GM12878 (cell line): ENCODE results near the gene VASP. TPM values are rescaled to one million over a fixed set of nuclear protein-coding genes. Genes with fewer than 3 reads are reported as not detected.

ENCODE experiments used
- ATAC-seq: fragments of 200-7000 bp; cut with Tn5 transposase; 3 replicates; pipeline ENCODE4 v1.9.1; 2020; ENCODE audit warnings: mild to moderate bottlenecking, moderate library complexity
- BruUV-seq: library from RNA; stranded (reverse); fragments of 400-500 nt; replicated peaks from 2 replicates; lab custom pipeline; 2021; lab: Mats Ljungman, UMichigan
- CTCF ChIA-PET: fragments of 300-600 bp; sonication (Branson Sonifier 250); formaldehyde crosslinking; extraction: SDS; loops from one replicate; lab custom pipeline; 2021; ENCODE audit warnings: inconsistent platforms; lab: Yijun Ruan, JAX
- POLR2A ChIA-PET: fragments of 350-600 bp; formaldehyde crosslinking; extraction: SDS; loops from one replicate; lab custom pipeline; 2021; ENCODE audit warnings: inconsistent platforms; lab: Charles Lee
- RAD21 ChIA-PET: fragments of 300-600 bp; sonication (Branson Sonifier 250); formaldehyde crosslinking; loops from one replicate; lab custom pipeline; 2023; ENCODE audit warnings: antibody characterized with exemption; ENCODE audit not compliant: unreplicated experiment; lab: Charles Lee
- SMC1A ChIA-PET: fragments of 300-600 bp; sonication (Branson Sonifier 250); formaldehyde crosslinking; loops from one replicate; lab custom pipeline; 2023; ENCODE audit not compliant: unreplicated experiment, uncharacterized antibody; lab: Charles Lee
- DNase-seq: peaks from one replicate; pipeline ENCODE4 v3.0.0-alpha.2; 2011; ENCODE audit warnings: low read depth, low spot score
- FAIRE-seq: peaks from 3 replicates; lab custom pipeline; 2011; peaks lifted over from hg19 to GRCh38; lab: Jason Lieb, UNC
- H2AFZ ChIP-seq: 2 replicates; pipeline ENCODE4 v1.6.0; 2011; ENCODE audit warnings: low read depth, low read length, control low read depth; ENCODE audit not compliant: control insufficient read depth
- H3K27ac ChIP-seq: 2 replicates; pipeline ENCODE4 v1.5.1; 2011; ENCODE audit warnings: control low read depth; ENCODE audit not compliant: control insufficient read depth, insufficient read depth
- H3K27me3 ChIP-seq, 2 experiments: replicated peaks in 1 of 2; 2 replicates each; pipeline versions ENCODE4 v1.6.0 to v1.6.1; 2011; ENCODE audit warnings: low read length in 1 of 2; ENCODE audit not compliant: control insufficient read depth in 2 of 2, insufficient read depth in 2 of 2
- H3K36me3 ChIP-seq, 2 experiments: 2 replicates each; pipeline ENCODE4 v1.5.1; 2011; ENCODE audit warnings: low read length in 1 of 2; ENCODE audit not compliant: control insufficient read depth in 2 of 2, insufficient read depth in 2 of 2
- H3K4me1 ChIP-seq: 2 replicates; pipeline ENCODE4 v1.6.1; 2011; ENCODE audit warnings: mild to moderate bottlenecking, low read length, moderate library complexity, mixed read lengths; ENCODE audit not compliant: control insufficient read depth, insufficient read depth
- H3K4me2 ChIP-seq: 2 replicates; pipeline ENCODE4 v1.6.0; 2011; ENCODE audit warnings: control low read depth; ENCODE audit not compliant: control insufficient read depth, insufficient read depth
- H3K4me3 ChIP-seq: fragments of 200-600 bp; sonication (generic); 2 replicates; pipeline ENCODE4 v1.5.1; 2016
- H3K79me2 ChIP-seq: 2 replicates; pipeline ENCODE4 v1.6.0; 2011; ENCODE audit warnings: low read length; ENCODE audit not compliant: control insufficient read depth, insufficient read depth
- H3K9ac ChIP-seq: 2 replicates; pipeline ENCODE4 v1.8.0; 2011; ENCODE audit warnings: low read length, control low read depth, mixed read lengths; ENCODE audit not compliant: control insufficient read depth, insufficient read depth
- H3K9me3 ChIP-seq: replicated peaks from 3 replicates; pipeline ENCODE4 v1.5.1; 2011; ENCODE audit warnings: mild to moderate bottlenecking, low read length; ENCODE audit not compliant: control insufficient read depth, insufficient read depth
- H4K20me1 ChIP-seq: 2 replicates; pipeline ENCODE4 v1.6.0; 2011; ENCODE audit not compliant: control insufficient read depth, insufficient read depth
- MYC ChIP-seq: IDR thresholded peaks from 2 replicates; pipeline ENCODE4 v1.6.1; 2011; ENCODE audit warnings: mild to moderate bottlenecking, low read length, moderate library complexity, inconsistent platforms; ENCODE audit not compliant: insufficient read depth, insufficient replicate concordance, insufficient read length, severe bottlenecking
- PML ChIP-seq: IDR thresholded peaks from 2 replicates; pipeline ENCODE4 v1.6.1; 2012; ENCODE audit warnings: low read length, inconsistent platforms
- RCOR1 ChIP-seq: conservative IDR thresholded peaks from 2 replicates; pipeline ENCODE4 v1.6.1; 2012; ENCODE audit warnings: low read depth, low read length, improper control_type of control experiment
- RELA ChIP-seq: fragments of 450-650 bp; IDR thresholded peaks from 2 replicates; pipeline ENCODE4 v1.8.0; 2014; ENCODE audit warnings: borderline replicate concordance; ENCODE audit not compliant: partially characterized antibody
- SIN3A ChIP-seq: IDR thresholded peaks from 2 replicates; pipeline ENCODE4 v1.6.1; 2012; ENCODE audit warnings: low read depth, low read length, improper control_type of control experiment
- YBX1 ChIP-seq: fragments of 450-650 bp; IDR thresholded peaks from 2 replicates; pipeline ENCODE4 v1.6.1; 2016; ENCODE audit warnings: antibody characterized with exemption
- WGBS: methylation state at CpG from one replicate; pipeline ENCODE4 v1.1.6; 2016; ENCODE audit warnings: low lambda C conversion rate; ENCODE audit not compliant: insufficient replicate concordance, insufficient coverage; ENCODE audit errors: missing lambda C conversion rate; 5-methylcytosine and 5-hydroxymethylcytosine counted together
- in situ Hi-C: fragments of 300-500 bp; cut with MboI; formaldehyde crosslinking; loops from 9 replicates; pipeline ENCODE4 v1.14.3; 2018; ENCODE audit warnings: mixed read lengths
- intact Hi-C: fragments of 100-400 bp; cut with micrococcal nuclease; formaldehyde crosslinking; loops from one replicate; pipeline ENCODE4 v1.14.2; 2022; ENCODE audit not compliant: unreplicated experiment
- polyA plus RNA-seq, 11 experiments: library from polyadenylated mRNA; depleted of rRNA in 4 of 11; unstranded in 6 of 11; stranded (reverse) in 5 of 11; fragments of >200 nt; fragmentation: Nextera tagmentation in 4 of 11; fragmentation: Illumina TruSeq in 1 of 11; extraction: Ambion mirVana in 4 of 11; extraction: Trizol in 1 of 11; gene quantifications; 1 replicate in 1 of 11; 2 replicates in 10 of 11; pipeline versions ENCODE4 v1.2.1 to v1.2.3, GENCODE V29; 2011 to 2016; ENCODE audit warnings: inconsistent platforms in 2 of 11, missing spikeins in 2 of 11, low read depth in 1 of 11
- total RNA-seq, 4 experiments: library from RNA; depleted of rRNA in 3 of 4; stranded (reverse); fragments of >200 nt in 3 of 4; fragmentation: Illumina TruSeq in 1 of 4; extraction: Trizol in 1 of 4; gene quantifications; 2 replicates each; pipeline versions ENCODE4 v1.2.1 to v1.2.3, GENCODE V29; 2013 to 2021
- TF ChIP-seq, protein P1 (sequence below): IDR thresholded peaks from 2 replicates; pipeline ENCODE4 v1.6.1; 2012; ENCODE audit warnings: low read depth, low read length, improper control_type of control experiment
- TF ChIP-seq, protein P2 (sequence below): IDR thresholded peaks from 2 replicates; pipeline ENCODE4 v1.6.1; 2012; ENCODE audit warnings: mild to moderate bottlenecking, low read depth, low read length
- TF ChIP-seq, protein P3 (sequence below): fragments of 450-650 bp; IDR thresholded peaks from 2 replicates; pipeline ENCODE4 v1.6.1; 2018; ENCODE audit warnings: mild to moderate bottlenecking, low read depth, moderate library complexity; ENCODE audit not compliant: partially characterized antibody
- TF ChIP-seq, protein P4 (sequence below): IDR thresholded peaks from 2 replicates; pipeline ENCODE4 v1.6.1; 2011; ENCODE audit warnings: borderline replicate concordance, low read depth, mild to moderate bottlenecking, moderate library complexity, mixed read lengths, low read length; ENCODE audit not compliant: insufficient read depth; ENCODE audit errors: extremely low read length
- TF ChIP-seq, protein P5 (sequence below): IDR thresholded peaks from 2 replicates; pipeline ENCODE4 v1.6.1; 2012; ENCODE audit warnings: low read depth, low read length, improper control_type of control experiment
- TF ChIP-seq, protein P6 (sequence below): IDR thresholded peaks from 2 replicates; pipeline ENCODE4 v1.6.1; 2011; ENCODE audit warnings: mild to moderate bottlenecking, low read depth, low read length, moderate library complexity; ENCODE audit not compliant: insufficient replicate concordance

The VASP gene
- total and polyA plus RNA-seq, 10 of the 15 experiments (the other 5 are each of a cell fraction or from before 2014, with no cell fraction given), result 19.5 to 298 (median 84.8) TPM

DNA sequence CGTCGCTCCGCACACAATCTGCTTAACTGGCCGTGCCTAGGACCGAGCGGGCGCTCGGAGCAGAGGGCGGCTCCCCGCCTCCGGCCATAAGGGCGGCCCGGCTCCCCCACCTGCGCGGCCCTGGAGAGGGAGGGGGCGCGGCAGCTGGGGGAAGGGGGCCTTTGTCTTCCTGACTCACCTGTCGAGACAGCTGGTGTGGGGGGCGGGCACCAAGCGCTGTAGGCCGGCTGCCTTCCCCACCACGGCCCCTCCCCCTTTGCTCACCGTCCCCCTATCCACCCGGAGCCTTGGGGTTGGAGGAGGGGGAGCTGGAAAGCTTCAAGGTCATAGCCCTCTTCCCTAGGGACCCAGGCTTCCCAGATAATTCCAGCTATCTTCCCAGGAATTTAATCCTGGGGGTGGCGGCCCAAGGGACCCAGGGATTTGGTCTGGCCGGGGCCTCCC is 1.2 kb downstream of the VASP start:
- Histone ChIP-seq H3K9me3 (no peaks in the 10 kb centered on the region; the same call in 2 of the 3 replicates), H3K36me3 (no peaks in the 10 kb centered on the region), H3K4me3 (peak overlapping the region; percentile 99), H3K27me3 (no peaks in the 10 kb centered on the region), H3K4me2 (peak overlapping the region; percentile 73), H3K9ac (peak overlapping the region; percentile 98), H2AFZ (no peak overlapping the region), H3K79me2 (peaks cover 68% of the 10 kb centered on the region), H3K27ac (peak overlapping the region; percentile 98), H3K4me1 (peaks cover 25% of the 10 kb centered on the region), H4K20me1 (no peaks in the 10 kb centered on the region)
- in situ Hi-C loops, result no loop called here
- POLR2A ChIA-PET, result interaction anchor here (0.5 to 1.9 kb wide), 6 partner anchors 21 to 1984 kb away, joined by 3 to 10 read pairs (median 6); no protein-coding TSS in a partner anchor
- ATAC-seq, result peak; percentile 38
- intact Hi-C loops, result loop anchor here (5.0 kb wide), 1 partner anchor 134 kb away; no protein-coding TSS in a partner anchor
- no TSS peak for BruUV-seq
- FAIRE-seq, result no peak
- no peak for DNase-seq
- SMC1A ChIA-PET, result interaction anchor here (1.1 kb wide), 1 partner anchor 131 kb away, joined by 4 read pairs; the partner anchor contains the start of gene EML2
- CTCF ChIA-PET, result interaction anchor here (0.8 to 1.0 kb wide), 5 partner anchors 10 to 134 kb away, joined by 3 to 6 read pairs (median 4); no protein-coding TSS in a partner anchor
- WGBS, result 0% methylated on average over 13 of the region's 26 CpGs
- RAD21 ChIA-PET, result interaction anchor here (0.6 to 1.7 kb wide), 5 partner anchors 30 to 385 kb away, joined by 3 to 5 read pairs (median 3); no protein-coding TSS in a partner anchor
- TF ChIP-seq, protein P1, sequence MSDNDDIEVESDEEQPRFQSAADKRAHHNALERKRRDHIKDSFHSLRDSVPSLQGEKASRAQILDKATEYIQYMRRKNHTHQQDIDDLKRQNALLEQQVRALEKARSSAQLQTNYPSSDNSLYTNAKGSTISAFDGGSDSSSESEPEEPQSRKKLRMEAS, result 0 out of 2 replicates have a peak, but pooled peaks have one; percentile 36
- TF ChIP-seq RCOR1 (no peak), PML (0 out of 2 replicates have a peak, but pooled peaks have one; percentile 20), SIN3A (no peak), RELA (no peak), MYC (no peak), YBX1 (no peak)
- TF ChIP-seq, protein P2, sequence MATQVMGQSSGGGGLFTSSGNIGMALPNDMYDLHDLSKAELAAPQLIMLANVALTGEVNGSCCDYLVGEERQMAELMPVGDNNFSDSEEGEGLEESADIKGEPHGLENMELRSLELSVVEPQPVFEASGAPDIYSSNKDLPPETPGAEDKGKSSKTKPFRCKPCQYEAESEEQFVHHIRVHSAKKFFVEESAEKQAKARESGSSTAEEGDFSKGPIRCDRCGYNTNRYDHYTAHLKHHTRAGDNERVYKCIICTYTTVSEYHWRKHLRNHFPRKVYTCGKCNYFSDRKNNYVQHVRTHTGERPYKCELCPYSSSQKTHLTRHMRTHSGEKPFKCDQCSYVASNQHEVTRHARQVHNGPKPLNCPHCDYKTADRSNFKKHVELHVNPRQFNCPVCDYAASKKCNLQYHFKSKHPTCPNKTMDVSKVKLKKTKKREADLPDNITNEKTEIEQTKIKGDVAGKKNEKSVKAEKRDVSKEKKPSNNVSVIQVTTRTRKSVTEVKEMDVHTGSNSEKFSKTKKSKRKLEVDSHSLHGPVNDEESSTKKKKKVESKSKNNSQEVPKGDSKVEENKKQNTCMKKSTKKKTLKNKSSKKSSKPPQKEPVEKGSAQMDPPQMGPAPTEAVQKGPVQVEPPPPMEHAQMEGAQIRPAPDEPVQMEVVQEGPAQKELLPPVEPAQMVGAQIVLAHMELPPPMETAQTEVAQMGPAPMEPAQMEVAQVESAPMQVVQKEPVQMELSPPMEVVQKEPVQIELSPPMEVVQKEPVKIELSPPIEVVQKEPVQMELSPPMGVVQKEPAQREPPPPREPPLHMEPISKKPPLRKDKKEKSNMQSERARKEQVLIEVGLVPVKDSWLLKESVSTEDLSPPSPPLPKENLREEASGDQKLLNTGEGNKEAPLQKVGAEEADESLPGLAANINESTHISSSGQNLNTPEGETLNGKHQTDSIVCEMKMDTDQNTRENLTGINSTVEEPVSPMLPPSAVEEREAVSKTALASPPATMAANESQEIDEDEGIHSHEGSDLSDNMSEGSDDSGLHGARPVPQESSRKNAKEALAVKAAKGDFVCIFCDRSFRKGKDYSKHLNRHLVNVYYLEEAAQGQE, result no peak
- TF ChIP-seq, protein P3, sequence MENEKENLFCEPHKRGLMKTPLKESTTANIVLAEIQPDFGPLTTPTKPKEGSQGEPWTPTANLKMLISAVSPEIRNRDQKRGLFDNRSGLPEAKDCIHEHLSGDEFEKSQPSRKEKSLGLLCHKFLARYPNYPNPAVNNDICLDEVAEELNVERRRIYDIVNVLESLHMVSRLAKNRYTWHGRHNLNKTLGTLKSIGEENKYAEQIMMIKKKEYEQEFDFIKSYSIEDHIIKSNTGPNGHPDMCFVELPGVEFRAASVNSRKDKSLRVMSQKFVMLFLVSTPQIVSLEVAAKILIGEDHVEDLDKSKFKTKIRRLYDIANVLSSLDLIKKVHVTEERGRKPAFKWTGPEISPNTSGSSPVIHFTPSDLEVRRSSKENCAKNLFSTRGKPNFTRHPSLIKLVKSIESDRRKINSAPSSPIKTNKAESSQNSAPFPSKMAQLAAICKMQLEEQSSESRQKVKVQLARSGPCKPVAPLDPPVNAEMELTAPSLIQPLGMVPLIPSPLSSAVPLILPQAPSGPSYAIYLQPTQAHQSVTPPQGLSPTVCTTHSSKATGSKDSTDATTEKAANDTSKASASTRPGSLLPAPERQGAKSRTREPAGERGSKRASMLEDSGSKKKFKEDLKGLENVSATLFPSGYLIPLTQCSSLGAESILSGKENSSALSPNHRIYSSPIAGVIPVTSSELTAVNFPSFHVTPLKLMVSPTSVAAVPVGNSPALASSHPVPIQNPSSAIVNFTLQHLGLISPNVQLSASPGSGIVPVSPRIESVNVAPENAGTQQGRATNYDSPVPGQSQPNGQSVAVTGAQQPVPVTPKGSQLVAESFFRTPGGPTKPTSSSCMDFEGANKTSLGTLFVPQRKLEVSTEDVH, result no peak
- TF ChIP-seq, protein P4, sequence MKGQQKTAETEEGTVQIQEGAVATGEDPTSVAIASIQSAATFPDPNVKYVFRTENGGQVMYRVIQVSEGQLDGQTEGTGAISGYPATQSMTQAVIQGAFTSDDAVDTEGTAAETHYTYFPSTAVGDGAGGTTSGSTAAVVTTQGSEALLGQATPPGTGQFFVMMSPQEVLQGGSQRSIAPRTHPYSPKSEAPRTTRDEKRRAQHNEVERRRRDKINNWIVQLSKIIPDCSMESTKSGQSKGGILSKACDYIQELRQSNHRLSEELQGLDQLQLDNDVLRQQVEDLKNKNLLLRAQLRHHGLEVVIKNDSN, result no peak
- TF ChIP-seq, protein P5, sequence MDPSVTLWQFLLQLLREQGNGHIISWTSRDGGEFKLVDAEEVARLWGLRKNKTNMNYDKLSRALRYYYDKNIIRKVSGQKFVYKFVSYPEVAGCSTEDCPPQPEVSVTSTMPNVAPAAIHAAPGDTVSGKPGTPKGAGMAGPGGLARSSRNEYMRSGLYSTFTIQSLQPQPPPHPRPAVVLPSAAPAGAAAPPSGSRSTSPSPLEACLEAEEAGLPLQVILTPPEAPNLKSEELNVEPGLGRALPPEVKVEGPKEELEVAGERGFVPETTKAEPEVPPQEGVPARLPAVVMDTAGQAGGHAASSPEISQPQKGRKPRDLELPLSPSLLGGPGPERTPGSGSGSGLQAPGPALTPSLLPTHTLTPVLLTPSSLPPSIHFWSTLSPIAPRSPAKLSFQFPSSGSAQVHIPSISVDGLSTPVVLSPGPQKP, result no peak
- TF ChIP-seq, protein P6, sequence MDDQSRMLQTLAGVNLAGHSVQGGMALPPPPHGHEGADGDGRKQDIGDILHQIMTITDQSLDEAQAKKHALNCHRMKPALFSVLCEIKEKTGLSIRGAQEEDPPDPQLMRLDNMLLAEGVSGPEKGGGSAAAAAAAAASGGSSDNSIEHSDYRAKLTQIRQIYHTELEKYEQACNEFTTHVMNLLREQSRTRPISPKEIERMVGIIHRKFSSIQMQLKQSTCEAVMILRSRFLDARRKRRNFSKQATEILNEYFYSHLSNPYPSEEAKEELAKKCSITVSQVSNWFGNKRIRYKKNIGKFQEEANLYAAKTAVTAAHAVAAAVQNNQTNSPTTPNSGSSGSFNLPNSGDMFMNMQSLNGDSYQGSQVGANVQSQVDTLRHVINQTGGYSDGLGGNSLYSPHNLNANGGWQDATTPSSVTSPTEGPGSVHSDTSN, result no peak
